Breast epithelium (tissue), 4 donors: ENCODE measurements around the gene RHOBTB1. TPM values are rescaled to one million over a fixed set of nuclear protein-coding genes. Genes with fewer than 3 reads are reported as not detected.

Experiments used
- DNase-seq, 2 donors: peaks; one replicate each; pipeline ENCODE4 v3.0.0-alpha.2; 2019; ENCODE audit warnings: low spot score in 2 of 2
- H3K27ac ChIP-seq, 2 donors: fragments of 200-600 bp; sonication (generic) in 1 of 2; one replicate each; pipeline ENCODE4 v1.5.1; 2016 to 2019; ENCODE audit warnings: mild to moderate bottlenecking in 1 of 2
- H3K27me3 ChIP-seq, 2 donors: fragments of 200-600 bp; sonication (generic) in 1 of 2; one replicate each; pipeline versions ENCODE4 v1.5.1 to v1.6.0; 2017 to 2019; ENCODE audit warnings: control low read depth in 1 of 2, mild to moderate bottlenecking in 1 of 2
- H3K36me3 ChIP-seq: fragments of 200-600 bp; one replicate; pipeline ENCODE4 v1.5.1; 2019
- H3K4me1 ChIP-seq, 2 donors: fragments of 200-600 bp; sonication (generic); one replicate each; pipeline ENCODE4 v1.5.1; 2016 to 2019; ENCODE audit warnings: control low read depth in 1 of 2
- H3K4me3 ChIP-seq, 3 donors: fragments of 200-600 bp; sonication (generic); 1 replicate in 2 of 3; 2 replicates in 1 of 3; pipeline ENCODE4 v1.5.1; 2016 to 2019; ENCODE audit warnings: mild to moderate bottlenecking in 3 of 3, moderate library complexity in 2 of 3
- H3K9me3 ChIP-seq, 2 donors: fragments of 200-600 bp; sonication (generic) in 1 of 2; one replicate each; pipeline ENCODE4 v1.5.1; 2016 to 2019; ENCODE audit warnings: control low read depth in 1 of 2
- CTCF ChIP-seq, 3 donors: fragments of 450-650 bp; IDR thresholded peaks; one replicate each; pipeline ENCODE4 v1.5.1; 2016 to 2017; ENCODE audit warnings: antibody characterized with exemption in 3 of 3, mild to moderate bottlenecking in 3 of 3, moderate library complexity in 3 of 3
- POLR2A ChIP-seq: fragments of 450-650 bp; IDR thresholded peaks from one replicate; pipeline ENCODE4 v1.6.1; 2016; ENCODE audit warnings: antibody characterized with exemption, mild to moderate bottlenecking, moderate library complexity
- POLR2AphosphoS5 ChIP-seq, 3 donors: sonication (generic); formaldehyde crosslinking; IDR thresholded peaks; one replicate each; pipeline ENCODE4 v1.6.1; 2017; ENCODE audit warnings: antibody characterized with exemption in 3 of 3
- intact Hi-C: fragments of 100-400 bp; cut with DNase I; formaldehyde crosslinking; loops from one replicate; pipeline ENCODE4 v1.15.1; 2023; ENCODE audit warnings: low total_unique reads
- total RNA-seq, 3 donors: library from RNA; depleted of rRNA; stranded (reverse); fragments of >200 nt; gene quantifications; one replicate each; pipeline ENCODE4 v1.1.0, GENCODE V29; 2016

Gene RHOBTB1
- total RNA-seq, 3 donors from 2014 or later, result 11.4 to 14.6 (median 13.4) TPM

- peak overlapping the region; percentile 2 to 58 for H3K27ac ChIP-seq
- H3K9me3 ChIP-seq, result no peaks in the 10 kb centered on the region
- no peaks in the 10 kb centered on the region for H3K4me1 ChIP-seq
- H3K4me3 ChIP-seq, result no peak overlapping the region
- intact Hi-C loops, result loop anchor here (10.0 kb wide), 1 partner anchor 1130 kb away; no protein-coding TSS in a partner anchor
- no peaks in the 10 kb centered on the region for H3K36me3 ChIP-seq
- DNase-seq, result peak; percentile 38 to 59
- TF ChIP-seq POLR2AphosphoS5 (IDR thresholded peaks at IDR 0.05) (no peak), CTCF (IDR thresholded peaks at IDR 0.05) (peak; percentile 53 to 77 (median 69))
- H3K27me3 ChIP-seq, result no peaks in the 10 kb centered on the region
Measured at GRCh38 chr10:60964257-60965235, 20.6 kb upstream of the RHOBTB1 start.

- no peak for DNase-seq
- Histone ChIP-seq H3K36me3 (no peaks in the 10 kb centered on the region), H3K4me3 (no peak overlapping the region), H3K4me1 (no peaks in the 10 kb centered on the region), H3K9me3 (no peaks in the 10 kb centered on the region), H3K27me3 (no peaks in the 10 kb centered on the region), H3K27ac (no peak overlapping the region)
- intact Hi-C loops, result loop anchor here (10.0 kb wide), 1 partner anchor 1131 kb away; no protein-coding TSS in a partner anchor
- no peak for TF ChIP-seq POLR2AphosphoS5 (IDR thresholded peaks at IDR 0.05)
- no peak for TF ChIP-seq POLR2A
- no peak for TF ChIP-seq CTCF (IDR thresholded peaks at IDR 0.05)
Measured at GRCh38 chr10:60963441-60964256, 19.7 kb upstream of the RHOBTB1 start.

- no peak for TF ChIP-seq POLR2AphosphoS5 (IDR thresholded peaks at IDR 0.05)
- no peak for TF ChIP-seq CTCF (IDR thresholded peaks at IDR 0.05)
- TF ChIP-seq POLR2A, result no peak
- intact Hi-C loops, result loop anchor here (10.0 kb wide), 1 partner anchor 1132 kb away; no protein-coding TSS in a partner anchor
- Histone ChIP-seq H3K36me3 (no peaks in the 10 kb centered on the region), H3K27me3 (no peaks in the 10 kb centered on the region), H3K9me3 (no peaks in the 10 kb centered on the region), H3K27ac (no peak overlapping the region), H3K4me1 (no peaks in the 10 kb centered on the region), H3K4me3 (no peak overlapping the region)
- no peak for DNase-seq
Measured at GRCh38 chr10:60962946-60963345, 19.0 kb upstream of the RHOBTB1 start.

DNA sequence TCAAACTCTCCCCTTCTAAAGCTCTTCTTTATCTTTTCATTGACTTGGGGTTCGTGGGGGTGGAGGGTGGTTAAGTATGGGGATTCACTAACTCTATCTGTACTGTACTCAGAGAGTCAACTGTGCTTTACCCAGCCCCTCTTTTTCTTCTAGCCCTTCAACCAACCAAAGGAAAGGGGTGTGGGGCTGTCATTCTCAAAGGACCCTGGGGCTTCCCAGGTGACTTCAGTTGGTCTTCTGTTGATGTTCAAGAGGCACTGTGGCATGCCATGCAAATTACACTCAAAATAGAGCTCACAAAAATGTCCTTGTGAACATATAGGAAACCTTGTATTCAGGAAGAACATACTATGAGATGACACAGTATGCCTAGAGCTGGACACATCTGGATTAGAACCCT lies 16.9 kb upstream of the RHOBTB1 start:
- Histone ChIP-seq H3K27ac (no peak overlapping the region), H3K27me3 (no peaks in the 10 kb centered on the region), H3K36me3 (no peaks in the 10 kb centered on the region), H3K4me1 (no peaks in the 10 kb centered on the region), H3K4me3 (no peak overlapping the region), H3K9me3 (no peaks in the 10 kb centered on the region)
- DNase-seq, result no peak
- TF ChIP-seq POLR2A (no peak), CTCF (IDR thresholded peaks at IDR 0.05) (no peak), POLR2AphosphoS5 (IDR thresholded peaks at IDR 0.05) (no peak)
- intact Hi-C loops, result loop anchor here (10.0 kb wide), 1 partner anchor 1134 kb away; no protein-coding TSS in a partner anchor
